ENCODE results near the gene PSMG3. TPM values are rescaled to one million over a fixed set of nuclear protein-coding genes. Genes with fewer than 3 reads are reported as not detected.
"Not testable (repeated sequence)": the region's sequence is repeated elsewhere in the genome, so short reads cannot be mapped to it uniquely, and the experiment has no call there.

PSMG3 gene
- total RNA-seq, 4 donors from 2014 or later: 22.0 to 37.7 (median 28.4) TPM

DNA sequence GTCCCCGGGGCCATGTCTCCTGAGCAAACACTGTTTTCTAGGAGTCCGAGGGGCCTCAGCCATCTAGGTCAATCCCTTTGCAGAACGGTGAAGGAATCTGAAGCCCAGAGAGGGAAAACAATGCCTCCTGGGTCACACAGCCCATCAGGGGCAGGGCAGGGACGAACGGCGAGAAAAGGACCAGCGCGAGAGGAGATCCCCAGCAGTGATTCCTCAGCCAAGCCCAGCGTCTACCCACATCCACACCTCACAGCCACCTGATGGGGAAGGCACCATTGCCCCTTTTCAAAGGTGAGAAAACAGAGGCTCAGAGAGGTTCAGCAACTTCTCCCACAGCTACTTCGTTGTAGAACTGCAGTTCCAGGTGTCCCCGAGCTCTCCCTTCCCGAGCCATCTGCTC, 17.9 kb upstream of the PSMG3 start:
- TF ChIP-seq, protein P1, sequence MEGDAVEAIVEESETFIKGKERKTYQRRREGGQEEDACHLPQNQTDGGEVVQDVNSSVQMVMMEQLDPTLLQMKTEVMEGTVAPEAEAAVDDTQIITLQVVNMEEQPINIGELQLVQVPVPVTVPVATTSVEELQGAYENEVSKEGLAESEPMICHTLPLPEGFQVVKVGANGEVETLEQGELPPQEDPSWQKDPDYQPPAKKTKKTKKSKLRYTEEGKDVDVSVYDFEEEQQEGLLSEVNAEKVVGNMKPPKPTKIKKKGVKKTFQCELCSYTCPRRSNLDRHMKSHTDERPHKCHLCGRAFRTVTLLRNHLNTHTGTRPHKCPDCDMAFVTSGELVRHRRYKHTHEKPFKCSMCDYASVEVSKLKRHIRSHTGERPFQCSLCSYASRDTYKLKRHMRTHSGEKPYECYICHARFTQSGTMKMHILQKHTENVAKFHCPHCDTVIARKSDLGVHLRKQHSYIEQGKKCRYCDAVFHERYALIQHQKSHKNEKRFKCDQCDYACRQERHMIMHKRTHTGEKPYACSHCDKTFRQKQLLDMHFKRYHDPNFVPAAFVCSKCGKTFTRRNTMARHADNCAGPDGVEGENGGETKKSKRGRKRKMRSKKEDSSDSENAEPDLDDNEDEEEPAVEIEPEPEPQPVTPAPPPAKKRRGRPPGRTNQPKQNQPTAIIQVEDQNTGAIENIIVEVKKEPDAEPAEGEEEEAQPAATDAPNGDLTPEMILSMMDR (IDR thresholded peaks at IDR 0.05): no peak
- no peak for DNase-seq (ENCODE audit: low spot score)
- no peak for ATAC-seq (ENCODE audit: low FRiP score)

DNA sequence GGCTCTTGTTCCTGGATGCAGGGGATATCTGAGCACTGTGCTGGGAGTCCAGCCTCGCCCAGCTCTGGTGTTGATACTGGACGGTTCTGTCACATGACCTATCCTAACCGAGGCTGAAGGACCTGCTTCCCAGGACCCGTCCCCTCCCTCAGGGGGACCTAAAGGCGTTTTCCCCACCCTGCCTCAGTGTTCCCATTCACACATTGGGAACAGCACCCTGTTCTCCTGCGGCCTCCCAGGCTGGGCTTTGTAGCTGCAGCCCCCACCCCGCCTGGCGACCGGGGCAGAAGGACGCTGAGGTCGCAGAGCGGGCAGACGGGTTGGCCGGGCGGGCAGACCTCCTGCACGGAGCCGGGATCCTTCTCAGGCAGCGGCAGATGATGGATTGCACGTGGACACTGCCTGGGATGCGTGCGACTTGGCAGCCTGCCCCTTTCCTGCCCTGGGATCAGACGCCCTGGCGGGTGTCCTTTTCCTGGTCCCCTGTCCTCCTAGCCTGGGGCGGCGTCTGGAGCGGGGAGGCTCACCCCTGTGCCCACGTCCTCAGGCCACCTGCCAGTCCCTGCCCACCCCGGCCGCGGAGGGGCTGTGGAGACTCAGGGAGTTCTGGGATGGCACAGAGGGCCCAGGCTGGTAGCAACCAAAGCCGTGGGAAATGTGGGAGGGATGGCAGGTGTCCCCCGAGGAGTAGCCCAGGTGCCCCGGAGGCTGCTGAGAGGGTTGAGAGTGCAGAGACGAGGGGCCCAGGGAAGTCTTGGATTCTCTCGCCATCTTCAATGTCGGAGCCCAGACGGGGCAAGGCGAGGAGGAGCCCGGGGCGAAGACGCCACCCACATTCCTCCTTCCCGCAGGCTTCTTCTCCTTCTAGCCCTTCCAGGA, 17.2 kb upstream of the PSMG3 start:
- TF ChIP-seq, protein P1 (IDR thresholded peaks at IDR 0.05): no peak
- no peak for ATAC-seq (ENCODE audit: low FRiP score)

DNA sequence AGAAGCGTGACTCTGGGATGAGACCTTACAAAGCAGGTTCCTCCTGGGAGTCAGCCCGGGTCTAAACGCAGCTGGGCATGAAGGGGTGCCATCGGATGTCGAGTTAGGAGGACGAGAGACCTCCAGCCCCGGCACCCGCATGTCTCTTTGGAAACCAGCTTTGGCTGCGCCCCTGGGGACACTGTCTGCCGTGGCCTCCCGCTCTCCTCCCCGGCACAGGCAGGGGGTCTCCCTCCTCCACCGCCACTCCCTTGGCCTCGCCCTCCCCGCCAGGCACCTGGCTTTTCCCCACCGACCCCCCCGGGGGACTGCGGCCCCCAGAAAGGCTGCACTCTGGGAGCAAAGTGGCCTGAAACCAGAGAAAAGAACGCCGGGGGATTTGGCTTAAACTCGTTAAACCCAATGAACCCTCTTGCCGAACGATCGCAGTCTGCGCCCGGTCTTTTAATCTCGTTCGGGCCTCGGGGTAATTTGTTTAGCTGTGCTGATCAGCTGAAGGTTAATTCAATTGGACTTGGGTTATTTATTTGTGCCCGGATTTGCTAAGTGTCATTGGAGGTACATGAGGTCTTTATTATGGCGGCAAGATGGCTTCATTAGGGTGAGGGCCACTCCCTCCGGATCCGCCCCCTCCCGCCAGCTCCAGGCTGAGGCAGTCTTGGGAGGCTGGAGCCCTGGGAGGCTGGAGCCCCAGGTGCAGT, 16.4 kb upstream of the PSMG3 start:
- TF ChIP-seq, protein P1 (IDR thresholded peaks at IDR 0.05): no peak
- ATAC-seq (ENCODE audit: low FRiP score): no peak
- DNase-seq (ENCODE audit: low spot score): no peak

More for the DNA sequence above, 17.2 kb upstream of the PSMG3 start:
- DNase-seq (ENCODE audit: low spot score): no peak

DNA sequence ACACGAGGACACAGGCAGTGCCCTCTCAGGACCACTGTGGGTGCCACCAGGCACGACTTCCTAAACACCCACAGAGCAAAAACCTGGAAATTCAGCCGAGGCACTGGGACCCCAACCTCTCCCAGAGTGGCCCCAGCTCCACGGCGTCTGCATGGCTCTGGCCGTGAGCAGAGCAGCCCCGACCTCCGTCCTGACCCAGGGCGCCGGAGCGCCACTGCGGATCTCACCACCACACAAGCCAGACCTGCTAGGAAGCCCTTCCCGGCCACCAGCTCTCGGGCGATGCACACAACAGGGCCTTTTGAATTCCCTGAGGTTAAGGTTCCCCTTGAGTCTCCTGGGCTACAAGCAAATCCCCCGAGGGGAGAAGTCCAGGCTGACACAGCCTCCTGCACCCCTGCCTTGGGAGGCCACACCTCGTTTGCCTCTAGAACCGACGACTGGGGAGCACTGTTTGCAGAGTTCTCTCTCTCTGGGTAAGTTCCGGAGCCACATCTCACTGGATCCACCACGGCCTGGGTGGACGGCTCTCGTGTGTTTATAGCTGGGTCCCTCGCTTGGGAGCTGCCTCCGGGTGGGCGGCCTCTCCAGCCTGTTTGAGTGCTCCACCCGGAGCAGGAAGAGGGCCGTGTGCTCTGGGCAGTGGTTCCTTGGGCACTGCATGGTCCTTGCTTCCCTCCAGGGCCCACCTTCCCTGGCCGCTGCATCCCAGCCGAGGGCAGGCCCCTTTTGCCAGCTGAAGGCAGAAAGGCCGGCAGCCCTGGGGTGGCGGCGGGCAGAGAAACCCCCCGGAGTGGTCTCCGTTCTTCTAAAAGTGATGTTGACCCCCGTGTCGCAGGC, 15.5 kb upstream of the PSMG3 start:
- TF ChIP-seq, protein P1 (IDR thresholded peaks at IDR 0.05): no peak
- no peak for DNase-seq (ENCODE audit: low spot score)
- no peak for ATAC-seq (ENCODE audit: low FRiP score)

DNA sequence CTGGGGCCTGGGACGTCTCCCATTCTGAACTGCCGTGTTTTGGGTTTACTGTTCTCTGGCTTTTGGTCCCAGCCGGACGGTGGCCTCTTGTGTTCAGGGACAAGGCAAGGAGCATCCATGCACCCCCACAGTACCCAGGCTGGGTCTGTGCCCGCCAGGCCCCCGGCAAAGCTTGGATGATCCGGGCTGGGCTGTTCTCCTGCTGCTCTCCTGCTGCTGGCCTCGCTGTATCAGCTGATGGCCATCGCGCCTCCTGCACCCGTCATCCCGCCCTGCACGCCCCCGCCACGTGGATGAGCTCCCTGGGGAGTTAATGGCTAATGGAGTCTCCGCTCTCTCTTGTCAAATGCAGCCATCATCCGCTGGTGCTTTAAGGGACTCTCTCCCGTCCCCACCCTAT, 14.9 kb upstream of the PSMG3 start:
- TF ChIP-seq, protein P1 (IDR thresholded peaks at IDR 0.05): no peak
- DNase-seq (ENCODE audit: low spot score): no peak
- ATAC-seq (ENCODE audit: low FRiP score): no peak

DNA sequence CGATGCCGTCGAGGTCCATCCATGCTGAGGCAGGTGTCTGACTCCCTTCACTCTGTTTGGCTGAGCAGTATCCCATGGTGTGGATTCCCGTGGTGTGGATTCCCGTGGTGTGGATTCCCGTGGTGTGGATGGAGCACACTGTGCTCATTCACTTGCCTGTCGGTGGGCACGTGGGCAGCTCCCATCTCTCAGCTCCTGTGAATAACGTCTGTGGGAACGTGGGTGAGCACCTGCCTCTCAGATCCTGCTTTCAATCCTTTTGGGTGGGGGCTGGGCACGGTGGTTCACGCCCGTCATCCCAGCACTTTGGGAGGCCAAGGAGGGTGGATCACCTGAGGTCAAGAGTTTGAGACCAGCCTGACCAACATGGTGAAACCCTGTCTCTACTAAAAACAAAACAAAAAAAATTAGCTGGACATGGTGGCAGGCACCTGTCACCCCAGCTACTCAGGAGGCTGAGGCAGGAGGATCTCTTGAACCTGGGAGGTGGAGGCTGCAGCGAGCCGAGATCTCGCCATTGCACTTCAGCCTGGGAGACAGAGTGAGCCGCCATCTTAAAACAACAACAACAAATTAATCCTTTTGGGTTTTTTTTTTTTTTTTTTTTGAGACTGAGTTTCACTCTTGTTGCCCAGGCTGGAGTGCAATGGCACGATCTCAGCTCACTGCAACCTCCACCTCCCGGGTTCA, 13.6 kb upstream of the PSMG3 start:
- DNase-seq (ENCODE audit: low spot score); ATAC-seq (ENCODE audit: low FRiP score): not testable (repeated sequence)
